Stomach smooth muscle (tissue), 2 donors: Measurements from ENCODE around the gene GSTA1.
"Not testable (repeated sequence)": the region's sequence is repeated elsewhere in the genome, so short reads cannot be mapped to it uniquely, and the experiment has no call there.

Experiments
- H3K27ac ChIP-seq: one replicate; pipeline ENCODE4 v1.7.0; 2013; ENCODE audit warnings: mild to moderate bottlenecking, low read length, inconsistent platforms
- H3K27me3 ChIP-seq, 2 donors: one replicate each; pipeline ENCODE4 v1.7.0; 2013; ENCODE audit warnings: low read length in 2 of 2; ENCODE audit not compliant: insufficient read depth in 2 of 2, control insufficient read depth in 1 of 2
- H3K36me3 ChIP-seq, 2 donors: one replicate each; pipeline ENCODE4 v1.7.0; 2013; ENCODE audit warnings: low read length in 2 of 2; ENCODE audit not compliant: control insufficient read depth in 2 of 2, insufficient read depth in 2 of 2
- H3K4me1 ChIP-seq: one replicate; pipeline ENCODE4 v1.7.0; 2013; ENCODE audit warnings: low read length; ENCODE audit not compliant: control insufficient read depth, insufficient read depth
- H3K4me3 ChIP-seq, 2 donors: one replicate each; pipeline ENCODE4 v1.7.0; 2013; ENCODE audit warnings: low read length in 2 of 2
- H3K9ac ChIP-seq, 2 donors: one replicate each; pipeline ENCODE4 v1.7.0; 2013; ENCODE audit warnings: low read length in 2 of 2, mild to moderate bottlenecking in 1 of 2
- H3K9me3 ChIP-seq, 2 donors: one replicate each; pipeline ENCODE4 v1.7.0; 2013; ENCODE audit warnings: low read length in 2 of 2; ENCODE audit not compliant: control insufficient read depth in 2 of 2
- donor health status: healthy.
- donor health status: Pancreatic carcinoma.

GSTA1 gene

DNA sequence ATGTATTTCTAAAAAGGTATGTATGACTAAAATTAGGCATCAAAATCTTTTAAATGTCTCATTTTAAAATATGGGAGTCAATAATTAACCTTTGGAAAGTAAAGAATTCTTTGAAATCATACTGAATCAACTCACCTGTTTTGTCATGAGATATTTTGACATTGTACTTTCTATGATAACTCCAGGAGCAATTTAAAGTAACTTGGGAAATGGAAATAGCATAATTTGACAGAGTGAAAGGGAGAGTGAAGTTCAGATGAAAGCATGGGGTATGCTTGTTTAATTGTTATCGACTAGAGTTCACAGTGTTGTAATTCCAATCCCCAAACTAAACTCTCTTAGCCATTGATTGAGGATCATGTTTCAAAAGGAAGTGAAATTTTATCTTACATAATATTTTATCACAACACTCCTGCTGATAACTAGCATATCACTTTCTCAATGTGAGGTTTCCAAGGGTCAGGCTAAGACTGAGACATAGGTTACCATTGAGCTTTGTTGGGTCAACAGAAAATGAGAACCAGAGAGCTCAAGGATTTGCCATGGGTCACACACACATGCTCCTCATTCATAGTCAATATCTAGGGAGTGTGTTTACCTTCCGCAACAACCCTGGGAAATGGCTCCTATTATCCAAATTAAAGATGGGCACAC, 2.3 kb downstream of the GSTA1 start:
- H3K9ac ChIP-seq = no peak overlapping the region
- no peak overlapping the region for H3K27ac ChIP-seq
- H3K4me3 ChIP-seq = no peak overlapping the region

DNA sequence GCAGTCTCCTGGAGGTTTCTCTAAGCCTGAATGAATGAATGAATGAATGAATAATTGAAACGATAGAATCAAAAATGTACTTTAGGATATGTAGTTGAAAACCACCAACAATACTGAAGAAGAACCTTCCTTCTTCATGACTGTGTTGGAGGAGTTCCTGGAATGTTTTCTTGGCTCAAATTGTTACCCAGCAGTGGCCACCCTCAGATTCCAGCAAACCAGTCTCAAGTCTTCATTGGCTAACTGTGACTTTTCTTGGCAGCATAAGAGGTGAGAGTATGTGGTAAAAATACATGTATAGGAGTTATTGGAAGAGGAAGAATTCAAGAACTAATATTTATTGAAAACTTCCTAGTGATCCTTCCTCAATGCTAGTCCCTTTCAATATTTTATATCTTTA, 4.3 kb downstream of the GSTA1 start:
- not testable (repeated sequence) for H3K9me3 ChIP-seq, H3K27ac ChIP-seq, H3K27me3 ChIP-seq, H3K4me3 ChIP-seq, H3K9ac ChIP-seq, H3K36me3 ChIP-seq, H3K4me1 ChIP-seq

More for the DNA sequence above, 2.3 kb downstream of the GSTA1 start:
- H3K27me3 ChIP-seq = no peaks in the 10 kb centered on the region
- H3K4me1 ChIP-seq = no peaks in the 10 kb centered on the region
- no peaks in the 10 kb centered on the region for H3K9me3 ChIP-seq
- H3K36me3 ChIP-seq = no peaks in the 10 kb centered on the region

DNA sequence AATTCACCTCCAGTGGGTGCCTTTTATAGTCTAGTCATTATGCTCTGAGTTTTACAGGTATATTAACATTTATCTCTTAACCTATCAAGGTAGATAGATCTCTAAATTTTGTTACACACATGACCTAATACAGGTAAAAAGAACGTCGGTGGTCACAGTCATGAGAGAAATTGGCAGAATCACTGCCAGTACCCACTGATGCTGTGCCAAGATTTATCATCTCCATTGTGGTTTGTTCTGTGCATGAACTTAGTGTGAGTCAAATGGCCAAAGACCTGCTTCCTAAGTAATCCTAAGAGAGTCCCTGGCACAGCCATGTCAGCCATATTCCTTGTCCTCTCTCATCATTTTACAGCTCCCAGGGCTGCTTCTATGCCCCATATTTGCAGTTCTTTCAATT, 9.2 kb downstream of the GSTA1 start:
- not testable (repeated sequence) for H3K9me3 ChIP-seq, H3K4me3 ChIP-seq, H3K27me3 ChIP-seq, H3K36me3 ChIP-seq, H3K4me1 ChIP-seq, H3K27ac ChIP-seq, H3K9ac ChIP-seq

DNA sequence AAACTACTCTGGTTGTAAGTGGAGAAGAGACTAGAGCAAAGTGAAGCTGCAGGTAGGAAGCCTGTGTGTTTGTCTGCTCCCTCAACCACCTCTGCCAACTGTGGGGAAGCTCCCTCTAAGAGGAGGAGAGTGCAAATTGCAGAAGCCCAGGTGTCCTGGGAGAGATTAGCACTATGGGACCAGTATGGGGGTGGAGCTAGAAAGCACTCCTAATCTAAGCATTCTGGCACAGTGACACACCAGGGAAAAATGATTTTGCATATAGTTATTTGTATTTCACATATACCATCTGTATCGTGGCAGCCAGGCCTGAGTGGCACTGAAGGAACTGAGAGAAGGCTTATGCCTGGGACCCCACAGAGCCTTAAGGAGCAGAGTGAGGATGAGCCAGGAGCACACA, 12.8 kb downstream of the GSTA1 start:
- H3K4me1 ChIP-seq = no peaks in the 10 kb centered on the region
- H3K27me3 ChIP-seq = no peaks in the 10 kb centered on the region
- no peaks in the 10 kb centered on the region for H3K9me3 ChIP-seq
- no peaks in the 10 kb centered on the region for H3K36me3 ChIP-seq
- H3K9ac ChIP-seq = no peak overlapping the region
- H3K4me3 ChIP-seq = no peak overlapping the region
- H3K27ac ChIP-seq = no peak overlapping the region

DNA sequence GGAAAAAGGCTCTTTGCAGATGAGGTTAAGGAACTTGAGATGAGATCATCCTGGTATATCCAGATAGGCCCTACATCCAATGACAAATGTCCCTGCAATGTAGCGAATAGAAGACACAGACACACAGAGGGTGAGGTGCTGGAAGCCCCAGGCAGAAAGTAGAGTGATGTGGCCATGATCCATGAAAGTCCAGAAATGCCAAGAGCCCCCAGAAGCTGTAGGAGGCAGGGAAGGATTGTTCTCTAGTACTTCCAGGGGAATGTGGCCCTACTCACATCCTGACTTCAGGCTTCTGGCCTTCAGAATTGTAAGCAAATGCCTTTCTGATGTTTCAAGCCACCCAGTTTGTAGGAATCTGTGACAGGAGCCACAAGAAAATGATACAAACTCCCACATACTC, 14.0 kb downstream of the GSTA1 start:
- H3K4me3 ChIP-seq, H3K9me3 ChIP-seq, H3K4me1 ChIP-seq, H3K9ac ChIP-seq, H3K27me3 ChIP-seq, H3K27ac ChIP-seq, H3K36me3 ChIP-seq: not testable (repeated sequence)

DNA sequence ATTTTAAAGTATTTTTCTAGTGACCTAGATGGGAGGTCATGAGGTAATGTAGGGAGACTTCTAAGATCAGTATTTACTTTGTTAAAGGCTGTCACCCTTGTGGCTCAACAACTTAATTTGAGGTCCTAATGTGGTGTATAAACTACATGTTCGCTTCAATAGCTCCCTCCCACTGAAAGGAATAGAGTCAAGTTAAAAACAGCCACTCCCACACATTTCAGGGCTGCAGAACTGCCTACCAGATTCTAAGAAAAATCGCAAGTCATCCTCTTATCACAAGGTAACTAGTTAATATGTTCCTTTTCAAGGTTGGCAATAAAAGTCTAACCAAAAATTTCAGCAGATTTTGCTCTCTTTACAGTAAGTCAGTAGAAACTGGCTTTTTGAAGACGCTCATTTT, 15.1 kb downstream of the GSTA1 start:
- Histone ChIP-seq H3K36me3 (no peaks in the 10 kb centered on the region), H3K27ac (no peak overlapping the region), H3K4me1 (no peaks in the 10 kb centered on the region), H3K9ac (no peak overlapping the region), H3K9me3 (no peaks in the 10 kb centered on the region), H3K27me3 (no peaks in the 10 kb centered on the region), H3K4me3 (no peak overlapping the region)

DNA sequence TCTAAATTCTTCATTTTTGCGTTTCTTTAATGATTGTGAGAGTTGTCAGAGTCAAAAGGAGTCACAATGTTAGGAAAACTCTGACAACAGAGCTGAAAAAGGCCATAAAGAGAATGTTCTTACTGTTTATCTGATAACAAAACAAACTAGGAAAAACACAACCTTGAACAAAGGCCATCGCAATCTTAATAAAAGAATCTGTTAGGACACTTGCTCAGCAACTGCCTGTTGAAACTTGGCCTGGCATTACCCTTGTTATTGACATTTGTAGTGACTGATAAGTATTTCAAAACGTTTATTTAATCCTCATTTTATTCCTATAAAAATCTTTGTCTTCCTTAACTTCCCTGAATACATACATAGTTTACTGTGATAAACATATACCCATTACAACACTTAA, 15.7 kb downstream of the GSTA1 start:
- H3K36me3 ChIP-seq = no peaks in the 10 kb centered on the region
- no peak overlapping the region for H3K27ac ChIP-seq
- no peaks in the 10 kb centered on the region for H3K9me3 ChIP-seq
- H3K4me3 ChIP-seq = no peak overlapping the region
- H3K9ac ChIP-seq = no peak overlapping the region
- H3K27me3 ChIP-seq = no peaks in the 10 kb centered on the region
- H3K4me1 ChIP-seq = no peaks in the 10 kb centered on the region

DNA sequence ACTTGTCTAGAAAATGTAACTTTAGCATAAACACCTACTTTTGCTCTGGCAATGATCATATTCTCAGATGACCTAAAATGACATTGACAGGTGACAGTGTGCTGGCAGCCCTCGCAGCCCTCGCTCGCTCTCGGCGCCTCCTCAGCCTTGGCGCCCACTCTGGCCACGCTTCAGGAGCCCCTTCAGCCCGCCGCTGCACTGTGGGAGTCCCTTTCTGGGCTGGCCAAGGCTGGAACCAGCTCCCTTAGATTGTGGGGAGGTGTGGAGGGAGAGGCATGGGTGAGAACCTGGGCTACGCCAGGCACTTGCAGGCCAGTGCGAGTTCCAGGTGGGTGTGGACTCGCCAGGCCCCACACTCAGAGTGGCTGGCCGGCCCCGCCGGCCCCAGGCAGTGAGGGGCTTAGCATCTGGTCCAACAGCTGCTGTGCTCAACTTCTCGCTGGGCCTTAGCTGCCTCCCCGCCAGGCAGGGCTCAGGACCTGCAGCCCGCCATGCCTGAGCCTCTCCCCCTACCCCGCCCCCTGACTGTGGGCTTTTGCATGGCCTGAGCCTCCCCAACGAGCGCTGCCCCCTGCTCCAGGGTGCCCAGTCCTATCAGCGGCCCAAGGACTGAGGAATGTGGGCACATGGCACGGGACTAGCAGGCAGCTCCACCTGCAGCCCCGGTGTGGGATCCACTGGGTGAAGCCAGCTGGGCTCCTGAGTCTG, 17.2 kb downstream of the GSTA1 start:
- Histone ChIP-seq H3K27me3 (no peaks in the 10 kb centered on the region), H3K27ac (no peak overlapping the region), H3K36me3 (no peaks in the 10 kb centered on the region), H3K9ac (no peak overlapping the region), H3K4me3 (no peak overlapping the region), H3K4me1 (no peaks in the 10 kb centered on the region), H3K9me3 (no peaks in the 10 kb centered on the region)

DNA sequence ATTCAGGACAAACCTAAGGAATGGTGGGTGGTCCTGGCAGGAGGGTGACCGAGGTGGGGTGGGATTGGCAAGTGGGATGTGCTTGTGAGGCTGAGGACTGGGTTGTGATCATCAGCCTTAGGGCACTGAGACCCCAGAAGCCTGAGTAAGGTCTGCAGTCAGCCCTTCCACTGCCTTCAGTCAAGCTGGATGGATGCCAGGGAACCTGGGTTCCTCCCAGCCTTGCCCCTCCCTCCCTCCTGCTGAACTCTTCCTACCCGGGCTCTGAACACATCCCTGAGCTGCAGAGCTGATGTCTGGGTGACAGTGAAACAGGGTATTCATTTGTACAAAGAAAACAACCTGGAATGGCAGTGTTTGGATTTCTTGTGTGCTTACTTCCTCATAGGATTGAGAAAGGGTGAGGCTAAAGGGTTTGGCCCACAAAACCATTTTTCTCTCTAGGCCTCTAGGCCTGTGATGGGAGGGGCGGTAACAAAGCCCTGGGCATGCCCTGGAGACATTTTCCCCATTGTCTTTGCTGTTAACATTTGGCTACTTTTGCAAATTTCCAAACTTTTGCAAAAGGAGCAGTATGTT, 20.8 kb downstream of the GSTA1 start:
- not testable (repeated sequence) for H3K27ac ChIP-seq, H3K9ac ChIP-seq, H3K9me3 ChIP-seq, H3K36me3 ChIP-seq, H3K4me1 ChIP-seq, H3K27me3 ChIP-seq, H3K4me3 ChIP-seq

DNA sequence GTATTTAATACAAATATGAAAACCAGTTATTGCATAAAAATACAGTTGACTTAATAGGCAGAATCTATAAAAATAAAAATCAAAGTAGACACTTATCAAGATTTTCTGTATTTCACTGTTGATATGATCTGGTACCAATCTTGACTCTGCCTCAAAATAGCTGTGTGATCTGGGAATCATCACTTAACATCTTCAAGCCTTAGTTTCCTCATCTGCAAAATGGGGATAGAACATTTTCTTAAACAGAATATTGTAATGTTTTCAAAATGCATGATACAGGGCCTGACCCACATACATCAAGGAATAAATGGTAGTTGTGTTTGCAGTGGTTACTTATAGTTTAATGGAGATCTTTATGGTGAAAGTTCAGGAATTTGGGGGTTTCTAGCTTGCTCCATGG, 21.4 kb downstream of the GSTA1 start:
- not testable (repeated sequence) for H3K4me1 ChIP-seq, H3K27me3 ChIP-seq, H3K27ac ChIP-seq, H3K9me3 ChIP-seq, H3K4me3 ChIP-seq, H3K36me3 ChIP-seq, H3K9ac ChIP-seq

DNA sequence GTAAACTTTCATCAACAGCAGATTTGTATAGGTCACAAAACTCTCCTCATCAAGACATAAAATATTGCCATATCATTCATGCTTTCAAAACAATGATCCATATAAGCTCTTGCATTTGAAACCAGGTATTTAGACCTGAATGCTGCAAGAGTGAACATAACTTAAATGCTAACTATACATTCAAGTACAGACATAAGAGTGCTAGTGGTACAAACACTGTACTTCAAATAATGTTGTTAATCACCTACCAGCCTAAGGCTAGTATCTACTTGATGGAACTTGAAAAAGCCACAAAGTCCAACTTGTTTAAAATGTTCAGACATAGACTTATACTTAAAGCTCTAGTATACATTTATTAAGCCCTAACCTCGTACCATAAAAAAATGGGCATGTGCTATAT, 24.4 kb downstream of the GSTA1 start:
- no peak overlapping the region for H3K9ac ChIP-seq
- H3K4me1 ChIP-seq = no peaks in the 10 kb centered on the region
- no peaks in the 10 kb centered on the region for H3K36me3 ChIP-seq
- no peaks in the 10 kb centered on the region for H3K9me3 ChIP-seq
- no peak overlapping the region for H3K27ac ChIP-seq
- H3K4me3 ChIP-seq = no peak overlapping the region
- H3K27me3 ChIP-seq = no peaks in the 10 kb centered on the region
